Prostate gland (tissue), 2 donors: Measurements from ENCODE around the gene STX16.

Source experiments
- POLR2A ChIP-seq: fragments of 450-650 bp; IDR thresholded peaks from one replicate; pipeline ENCODE4 v1.6.1; 2016; ENCODE audit warnings: antibody characterized with exemption, mild to moderate bottlenecking
- TF ChIP-seq, protein P1 (sequence below), 4 experiments: fragments of 200-600 bp in 2 of 4; fragments of 450-650 bp in 2 of 4; sonication (generic) in 2 of 4; IDR thresholded peaks; 1 replicate in 3 of 4; 2 replicates in 1 of 4; pipeline ENCODE4 v1.5.1; 2016 to 2019; ENCODE audit warnings: antibody characterized with exemption in 4 of 4, mild to moderate bottlenecking in 2 of 4, moderate library complexity in 2 of 4

- TF ChIP-seq POLR2A = no peak
- TF ChIP-seq, protein P1, sequence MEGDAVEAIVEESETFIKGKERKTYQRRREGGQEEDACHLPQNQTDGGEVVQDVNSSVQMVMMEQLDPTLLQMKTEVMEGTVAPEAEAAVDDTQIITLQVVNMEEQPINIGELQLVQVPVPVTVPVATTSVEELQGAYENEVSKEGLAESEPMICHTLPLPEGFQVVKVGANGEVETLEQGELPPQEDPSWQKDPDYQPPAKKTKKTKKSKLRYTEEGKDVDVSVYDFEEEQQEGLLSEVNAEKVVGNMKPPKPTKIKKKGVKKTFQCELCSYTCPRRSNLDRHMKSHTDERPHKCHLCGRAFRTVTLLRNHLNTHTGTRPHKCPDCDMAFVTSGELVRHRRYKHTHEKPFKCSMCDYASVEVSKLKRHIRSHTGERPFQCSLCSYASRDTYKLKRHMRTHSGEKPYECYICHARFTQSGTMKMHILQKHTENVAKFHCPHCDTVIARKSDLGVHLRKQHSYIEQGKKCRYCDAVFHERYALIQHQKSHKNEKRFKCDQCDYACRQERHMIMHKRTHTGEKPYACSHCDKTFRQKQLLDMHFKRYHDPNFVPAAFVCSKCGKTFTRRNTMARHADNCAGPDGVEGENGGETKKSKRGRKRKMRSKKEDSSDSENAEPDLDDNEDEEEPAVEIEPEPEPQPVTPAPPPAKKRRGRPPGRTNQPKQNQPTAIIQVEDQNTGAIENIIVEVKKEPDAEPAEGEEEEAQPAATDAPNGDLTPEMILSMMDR (IDR thresholded peaks at IDR 0.05) = no peak
These were observed 1.7 kb downstream of the STX16 start for GRCh38 chr20:58652606-58653294.
